ENCODE results near the gene NLRP10. TPM values are rescaled to one million over a fixed set of nuclear protein-coding genes. Genes with fewer than 3 reads are reported as not detected.

NLRP10 gene
- total and polyA plus RNA-seq, 8 donors = not detected

- 83 to 97% (median 93%) methylated on average over 3 of the region's 3 CpGs for WGBS, 5 donors
- Histone ChIP-seq H3K27me3 (peaks cover 0 to 10% (median 0%) of the 10 kb centered on the region in 3 donors), H3K9me3 (no peaks in the 10 kb centered on the region), H3K4me3 (no peak overlapping the region), H3K4me1 (no peaks in the 10 kb centered on the region), H3K36me3 (no peaks in the 10 kb centered on the region), H3K27ac (no peak overlapping the region)
- no peak for DNase-seq
- intact Hi-C loops (cut with DNase I; ENCODE audit: low total_unique reads) = loop anchor here (5.0 kb wide), 1 partner anchor 87 kb away; no protein-coding TSS in a partner anchor
- TF ChIP-seq EP300 (IDR thresholded peaks at IDR 0.05) = no peak
- TF ChIP-seq POLR2AphosphoS5 (IDR thresholded peaks at IDR 0.05) = no peak
- no peak for TF ChIP-seq CTCF (IDR thresholded peaks at IDR 0.05)
- TF ChIP-seq POLR2A (IDR thresholded peaks at IDR 0.05) = no peak
Measured at GRCh38 chr11:8009856-8010255, 44.6 kb upstream of the NLRP10 start.

GRCh38 chr11:8008212-8008611, 43.0 kb upstream of the NLRP10 start:
- H3K4me1 ChIP-seq = no peaks in the 10 kb centered on the region
- TF ChIP-seq EP300 (IDR thresholded peaks at IDR 0.05) (no peak), CTCF (IDR thresholded peaks at IDR 0.05) (no peak), POLR2A (IDR thresholded peaks at IDR 0.05) (no peak), POLR2AphosphoS5 (IDR thresholded peaks at IDR 0.05) (no peak)
- no peak for DNase-seq
- H3K27ac ChIP-seq = no peak overlapping the region
- intact Hi-C loops (cut with DNase I; ENCODE audit: low total_unique reads) = loop anchor here (5.0 kb wide), 1 partner anchor 89 kb away; no protein-coding TSS in a partner anchor
- WGBS, 5 donors = 29 to 42% (median 37%) methylated on average over 4 of the region's 4 CpGs
- no peaks in the 10 kb centered on the region for H3K36me3 ChIP-seq
- H3K9me3 ChIP-seq = no peaks in the 10 kb centered on the region
- H3K4me3 ChIP-seq = no peak overlapping the region
- peaks cover 0 to 10% (median 0%) of the 10 kb centered on the region in 3 donors for H3K27me3 ChIP-seq

GRCh38 chr11:8006349-8006977, 41.2 kb upstream of the NLRP10 start:
- intact Hi-C loops (cut with DNase I; ENCODE audit: low total_unique reads) = loop anchor here (5.0 kb wide), 1 partner anchor 91 kb away; no protein-coding TSS in a partner anchor
- peak in 5 of 7 experiments; percentile 55 to 73 (median 68) for TF ChIP-seq CTCF (IDR thresholded peaks at IDR 0.05)
- no peak for TF ChIP-seq EP300 (IDR thresholded peaks at IDR 0.05)
- TF ChIP-seq POLR2AphosphoS5 (IDR thresholded peaks at IDR 0.05) = no peak
- no peak for TF ChIP-seq POLR2A (IDR thresholded peaks at IDR 0.05)
- no peaks in the 10 kb centered on the region for H3K4me1 ChIP-seq
- H3K9me3 ChIP-seq = no peaks in the 10 kb centered on the region
- H3K4me3 ChIP-seq = no peak overlapping the region
- no peak overlapping the region for H3K27ac ChIP-seq
- DNase-seq = peak; percentile 46 to 86
- no peaks in the 10 kb centered on the region for H3K36me3 ChIP-seq
- no peaks in the 10 kb centered on the region for H3K27me3 ChIP-seq

- intact Hi-C loops (cut with DNase I; ENCODE audit: low total_unique reads) = loop anchor here (5.0 kb wide), 1 partner anchor 92 kb away; no protein-coding TSS in a partner anchor
- no peak overlapping the region for H3K4me3 ChIP-seq
Measured at GRCh38 chr11:8005556-8005955, 40.3 kb upstream of the NLRP10 start.

More at GRCh38 chr11:8005556-8005955, 40.3 kb upstream of the NLRP10 start:
- no peaks in the 10 kb centered on the region for H3K36me3 ChIP-seq
- H3K4me1 ChIP-seq = no peaks in the 10 kb centered on the region
- no peak for DNase-seq
- no peaks in the 10 kb centered on the region for H3K27me3 ChIP-seq
- TF ChIP-seq POLR2A (IDR thresholded peaks at IDR 0.05) (no peak), EP300 (IDR thresholded peaks at IDR 0.05) (no peak), POLR2AphosphoS5 (IDR thresholded peaks at IDR 0.05) (no peak), CTCF (IDR thresholded peaks at IDR 0.05) (no peak)
- H3K9me3 ChIP-seq = no peaks in the 10 kb centered on the region
- no peak overlapping the region for H3K27ac ChIP-seq
